Kidney capillary endothelial cell (primary cell): ENCODE data around the gene MYPN.
"Not testable (repeated sequence)": the region's sequence is repeated elsewhere in the genome, so short reads cannot be mapped to it uniquely, and the experiment has no call there.

Experiments used
- DNase-seq: peaks from one replicate; pipeline ENCODE4 v3.0.0-alpha.2; 2018; ENCODE audit warnings: low spot score

The MYPN gene

DNA sequence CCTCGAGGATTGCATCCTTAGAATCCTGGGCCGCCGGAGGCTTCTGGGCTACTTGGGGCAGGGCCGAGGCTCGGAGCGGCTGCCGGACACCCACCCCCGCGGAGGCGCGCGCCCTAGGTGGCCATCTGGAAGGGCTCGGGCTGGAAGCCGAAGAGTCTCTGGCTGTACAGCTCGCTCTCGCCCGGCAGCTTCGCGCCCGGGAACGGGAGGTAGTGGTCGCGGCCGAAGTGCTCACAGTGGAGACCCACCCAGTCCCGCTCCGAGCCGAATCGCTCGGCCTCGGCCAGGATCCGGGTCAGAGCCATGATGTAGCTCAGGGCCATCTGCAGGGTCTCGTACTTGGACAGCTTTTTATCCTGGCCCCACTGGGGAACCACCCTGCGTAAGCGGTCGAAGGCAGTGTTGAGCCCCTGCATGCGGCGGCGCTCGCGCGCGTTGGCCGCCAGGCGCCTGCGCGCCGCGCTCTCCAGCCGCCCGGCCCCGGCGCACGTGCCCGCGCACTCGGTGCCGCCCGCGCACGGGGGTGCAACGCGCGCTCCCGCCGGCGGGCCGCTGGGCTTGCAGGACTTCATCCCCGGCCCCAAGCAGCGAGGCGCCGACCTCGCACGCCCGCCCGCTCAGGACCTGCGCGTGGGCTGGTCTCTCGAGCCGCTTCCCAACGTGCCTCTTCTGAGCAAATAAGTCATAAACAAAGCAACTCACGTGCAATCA is 122.0 kb downstream of the MYPN start:
- peak; percentile 58 for DNase-seq

DNA sequence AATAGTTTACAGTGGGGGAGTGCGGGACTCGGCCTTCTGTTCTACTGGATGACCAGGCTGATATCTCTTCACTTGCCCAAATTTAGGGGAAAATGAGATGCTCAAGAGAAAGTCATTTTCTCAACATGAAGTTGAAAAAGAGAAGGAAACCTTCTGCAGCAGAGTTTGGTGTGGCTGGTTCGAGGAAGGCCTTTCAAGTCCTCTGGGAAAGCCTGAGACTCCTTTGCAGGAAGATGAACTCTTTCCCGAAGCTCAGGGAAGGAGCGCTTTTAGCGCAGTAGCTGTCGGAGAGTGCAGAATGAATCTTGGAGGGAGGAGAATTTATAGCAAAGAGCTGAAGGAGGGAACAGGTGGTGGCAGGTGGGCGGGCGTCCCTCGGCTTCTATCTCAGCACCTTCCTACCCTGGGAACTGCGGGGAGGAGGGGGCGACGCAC is 122.5 kb downstream of the MYPN start, which contains the start of gene ATOH7:
Gene ATOH7 (minus strand): TSS at position 297 of the 435 bp plus-strand sequence. CDS start 436 bp downstream, outside the sequence.
- DNase-seq: no peak

DNA sequence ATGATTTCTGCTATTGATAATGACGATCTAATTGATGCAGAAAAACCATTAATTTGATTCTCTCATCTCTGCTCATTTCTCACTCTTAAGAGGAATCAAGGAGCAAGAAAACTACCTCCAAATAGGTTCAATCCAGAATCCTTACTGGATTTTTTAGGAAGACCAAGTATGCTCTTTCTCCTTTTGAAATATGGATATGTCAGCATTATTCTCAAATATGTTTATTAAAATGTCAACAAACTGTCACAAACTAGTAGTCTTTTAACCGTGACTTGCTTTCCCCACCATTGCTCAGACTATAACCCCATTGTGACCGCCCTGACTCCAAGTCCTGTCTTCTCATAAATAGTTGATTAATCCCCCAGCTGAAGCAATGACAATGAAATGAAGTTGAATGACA is 123.8 kb downstream of the MYPN start:
- no peak for DNase-seq

DNA sequence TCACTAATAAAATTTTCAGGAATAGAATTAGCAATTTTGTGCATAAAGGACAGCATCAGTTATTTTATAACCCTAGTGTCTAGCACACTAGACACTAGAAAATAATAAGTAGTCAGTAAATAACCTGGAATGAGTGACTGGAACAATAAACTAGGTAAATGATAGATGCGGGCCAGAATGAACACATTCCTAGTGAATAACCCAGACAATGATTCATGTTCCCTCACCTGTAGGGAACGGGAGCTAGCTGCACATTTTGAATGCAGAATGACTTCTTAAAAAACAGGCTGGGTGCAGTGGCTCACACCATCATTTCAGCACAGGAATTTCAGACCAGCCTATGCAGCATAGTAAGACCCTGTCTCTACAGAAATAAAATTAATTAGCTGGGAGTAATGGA is 125.8 kb downstream of the MYPN start:
- no peak for DNase-seq

DNA sequence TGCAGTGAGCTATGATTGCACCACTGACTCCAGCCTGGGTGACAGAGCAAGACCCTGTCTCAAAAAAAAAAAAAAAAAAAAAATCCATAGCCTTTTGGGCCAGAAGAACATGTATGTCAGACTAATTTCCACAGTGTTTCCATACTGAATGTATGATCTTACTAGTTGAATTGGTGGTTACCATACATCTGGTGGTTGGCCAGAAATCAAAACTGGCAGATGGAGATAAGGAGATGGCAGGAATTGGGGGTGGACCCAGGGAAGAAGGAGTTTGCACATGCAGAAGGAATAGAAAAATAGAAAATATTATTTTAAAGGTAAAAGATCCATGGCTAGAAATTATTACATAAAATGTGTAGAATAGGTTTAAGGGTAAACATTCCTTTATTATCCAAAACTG is 126.3 kb downstream of the MYPN start:
- DNase-seq: no peak

DNA sequence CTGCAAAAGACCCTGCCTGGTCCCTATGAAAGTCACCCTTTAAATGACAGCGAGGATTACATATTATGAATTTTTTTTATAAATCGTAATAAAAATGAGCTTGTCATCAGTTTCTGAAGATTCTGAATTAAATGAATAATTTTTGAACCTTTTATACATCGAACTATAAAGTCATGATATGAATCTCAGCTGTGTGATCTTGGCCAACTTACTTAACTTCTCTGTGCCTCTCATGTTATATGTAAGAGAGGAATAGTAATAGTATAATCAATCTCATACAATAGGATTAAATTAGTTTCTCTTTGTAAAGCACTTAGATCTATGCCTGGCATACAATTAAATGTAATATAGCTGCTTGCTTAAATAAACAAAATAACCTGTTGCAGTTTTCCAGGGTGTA is 127.9 kb downstream of the MYPN start:
- DNase-seq: no peak

DNA sequence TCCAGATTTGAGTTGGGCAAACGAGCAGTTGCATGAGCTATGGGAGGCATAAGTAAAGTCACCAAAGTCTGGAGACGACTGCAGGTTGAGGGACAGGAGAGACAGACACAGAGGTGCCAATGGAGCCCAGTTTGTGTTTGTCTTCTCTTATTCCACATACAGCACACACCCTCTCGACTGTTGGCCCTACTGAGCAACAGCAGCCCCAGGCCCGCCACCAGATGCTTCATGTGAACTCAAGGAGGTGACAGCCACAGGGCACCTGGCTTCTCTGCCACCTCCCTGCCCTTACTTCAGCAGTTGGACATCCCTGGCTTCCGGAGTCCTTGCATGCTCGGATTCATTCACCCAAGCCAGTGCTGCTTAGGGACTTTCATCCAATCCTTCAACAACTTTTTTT is 129.1 kb downstream of the MYPN start:
- no peak for DNase-seq

DNA sequence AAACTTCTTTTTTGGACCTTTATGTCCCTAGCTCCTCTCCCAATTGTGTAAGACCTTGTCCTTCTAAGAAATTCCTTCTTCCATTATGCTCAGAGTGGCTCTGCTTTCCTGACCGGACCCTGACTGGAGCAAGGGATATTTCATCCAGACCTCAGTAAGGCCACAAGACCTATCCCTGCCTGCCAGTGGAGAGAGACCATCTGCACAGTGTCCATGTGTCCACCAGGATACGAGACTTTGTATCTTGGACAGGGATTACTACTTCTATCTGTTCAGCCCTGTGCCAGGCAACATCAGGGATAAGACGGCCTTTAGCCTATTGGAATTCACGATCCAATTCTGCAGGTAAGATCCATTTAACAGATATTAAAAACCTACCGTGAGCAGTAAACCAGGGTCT is 129.8 kb downstream of the MYPN start:
- no peak for DNase-seq

DNA sequence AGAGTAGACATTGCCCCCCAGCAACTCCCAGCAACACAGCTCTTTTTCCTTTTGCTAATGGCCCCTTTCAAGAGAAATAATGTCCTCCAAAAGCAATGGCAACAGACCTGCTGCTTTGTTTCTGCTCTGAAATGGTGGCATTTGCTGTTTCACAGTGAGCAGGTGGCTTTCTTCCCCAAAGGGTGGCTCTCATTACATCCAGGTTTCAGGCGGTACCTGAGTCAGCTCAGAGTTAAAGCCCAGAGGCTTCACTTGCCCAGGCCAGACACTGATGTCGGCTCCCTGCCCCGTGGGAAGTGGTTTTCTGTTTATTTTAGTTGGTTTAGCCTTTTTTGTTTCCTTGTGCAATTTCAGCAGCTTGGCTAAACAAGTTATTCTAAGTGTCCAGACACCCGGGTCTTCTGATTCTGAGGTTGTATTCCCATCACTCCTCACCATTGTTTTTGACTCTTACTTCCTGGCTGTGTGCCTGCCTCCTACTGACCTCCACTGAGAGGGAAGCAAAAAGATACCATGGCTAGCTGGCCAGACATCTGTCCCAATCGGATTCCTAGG is 130.4 kb downstream of the MYPN start:
- no peak for DNase-seq

DNA sequence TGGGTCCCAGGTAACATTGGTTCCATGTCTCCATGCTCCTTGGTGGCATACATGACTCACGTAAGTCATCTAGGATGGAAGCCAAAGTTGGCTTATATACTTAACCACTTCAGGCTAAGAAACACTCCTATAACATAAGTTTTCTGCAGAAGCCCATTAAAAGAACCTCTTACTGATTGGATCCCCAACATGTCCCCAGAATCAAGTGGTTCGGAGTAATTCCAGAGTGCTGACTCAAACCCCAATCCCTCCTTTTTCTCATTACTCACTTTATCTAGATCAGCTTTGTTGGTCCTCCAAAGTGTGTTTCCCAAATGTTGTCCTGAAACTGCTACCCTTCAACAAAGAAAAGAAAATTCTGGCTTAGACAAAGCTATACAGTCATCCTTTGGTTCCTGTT is 132.8 kb downstream of the MYPN start:
- no peak for DNase-seq

DNA sequence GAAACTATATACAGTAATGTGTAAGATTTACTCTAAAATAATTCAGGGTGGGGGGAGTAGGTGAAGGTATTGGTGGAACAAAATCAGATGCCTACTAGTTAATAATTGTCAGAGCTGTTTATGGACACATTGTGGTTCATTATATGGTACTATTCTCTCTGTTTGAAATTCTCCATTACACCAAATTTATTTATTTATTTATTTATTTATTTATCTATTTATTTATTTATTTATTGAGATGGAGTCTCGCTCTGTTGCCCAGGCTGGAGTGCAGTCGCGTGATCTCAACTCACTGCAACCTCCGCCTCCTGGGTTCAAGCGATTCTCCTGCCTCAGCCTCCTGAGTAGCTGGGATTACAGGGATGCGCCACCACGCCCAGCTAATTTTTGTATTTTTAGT is 137.1 kb downstream of the MYPN start:
- DNase-seq: not testable (repeated sequence)

DNA sequence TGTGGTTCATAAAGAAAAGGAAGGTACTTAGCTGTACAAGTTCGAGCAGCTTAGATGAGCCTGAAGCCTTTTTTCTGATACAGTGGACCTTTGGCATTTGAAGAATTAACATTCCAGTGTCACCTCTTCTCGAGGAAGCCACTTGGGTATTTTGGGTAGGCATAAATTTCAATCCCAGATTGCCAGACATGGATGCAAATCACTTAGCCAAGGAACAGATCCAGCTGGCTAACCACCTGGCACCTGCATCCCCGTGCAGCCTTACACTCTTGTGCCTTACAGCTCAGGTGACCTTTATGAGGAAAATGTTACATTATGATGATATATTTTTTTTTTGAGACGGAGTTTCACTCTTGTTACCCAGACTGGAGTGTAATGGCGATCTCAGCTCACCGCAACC is 138.6 kb downstream of the MYPN start:
- DNase-seq: no peak

DNA sequence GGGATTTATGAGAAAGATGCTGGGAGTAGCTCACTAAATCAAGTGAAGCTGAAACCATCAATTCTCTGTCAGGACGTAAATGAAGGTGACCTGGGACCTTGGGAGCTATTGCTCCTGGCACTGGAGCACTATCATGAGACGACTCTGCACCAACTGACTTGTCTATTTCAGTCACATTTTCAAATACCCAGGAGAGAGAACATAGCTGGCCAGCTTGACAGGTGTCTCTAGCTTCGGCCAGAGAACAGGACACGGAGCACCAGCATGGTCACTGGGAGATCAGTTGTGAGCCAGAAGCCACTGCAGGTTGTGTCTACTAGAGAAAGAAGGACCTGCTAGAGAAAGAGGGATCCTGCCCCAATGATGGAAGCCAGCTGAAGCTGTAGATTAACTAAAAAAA is 140.0 kb downstream of the MYPN start:
- no peak for DNase-seq

DNA sequence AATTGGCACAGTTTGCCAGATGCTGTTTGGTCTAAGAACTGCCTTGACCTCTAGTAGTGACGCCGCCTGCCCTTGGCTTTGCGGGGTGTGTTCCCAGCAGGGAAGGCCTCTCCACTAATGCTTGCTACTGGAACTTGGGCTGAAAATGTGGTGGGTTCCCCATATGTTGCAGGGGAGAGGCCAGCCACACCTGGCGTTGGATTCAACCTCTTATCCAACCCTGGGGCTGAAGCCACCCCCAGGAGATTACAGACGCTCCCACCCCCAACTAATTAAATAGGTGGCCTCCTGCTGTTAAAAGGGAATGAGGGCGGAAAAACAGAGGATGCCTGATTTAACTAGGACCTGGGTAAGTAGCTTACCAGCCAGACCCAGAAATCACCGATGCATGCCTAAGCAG is 141.9 kb downstream of the MYPN start:
- DNase-seq: no peak

DNA sequence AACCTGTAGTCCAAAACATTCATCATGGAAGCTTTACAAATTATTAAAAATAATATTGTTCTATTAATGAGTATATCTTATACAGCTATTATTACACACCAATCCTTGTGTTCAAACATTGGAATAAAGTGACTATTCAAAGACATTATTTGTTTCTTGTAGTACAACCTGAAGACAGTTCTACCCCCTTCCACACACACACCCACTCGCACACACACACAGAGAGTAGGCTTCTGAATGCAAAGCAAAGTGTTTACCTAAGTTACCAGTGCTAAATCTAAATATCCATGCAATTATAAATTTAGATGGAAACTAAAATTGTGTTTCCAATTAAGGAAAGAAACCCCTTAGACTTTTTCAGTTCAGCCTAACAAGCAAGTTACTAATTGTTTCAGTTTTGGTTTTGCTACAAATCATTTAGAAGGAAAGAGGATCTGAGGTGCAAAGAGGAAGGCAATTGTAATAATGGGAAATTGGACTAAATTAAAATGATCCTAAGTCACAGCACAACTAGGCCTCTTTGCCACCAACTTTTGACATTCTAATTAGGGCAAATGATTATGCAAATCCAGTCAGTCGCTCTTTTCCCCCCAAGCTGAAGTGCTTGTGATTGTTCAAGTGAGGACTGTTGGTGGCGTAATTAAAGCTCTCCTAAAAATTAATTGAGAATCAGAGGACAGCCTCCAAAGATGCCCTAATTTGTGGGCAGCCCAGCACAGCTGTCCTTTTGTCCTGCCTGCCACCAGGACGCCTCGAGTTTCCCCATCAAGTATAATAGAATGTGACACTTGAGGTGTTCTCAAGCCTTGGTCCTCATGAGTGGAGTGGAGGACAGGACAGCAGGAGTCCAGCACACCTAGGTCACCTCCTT is 142.6 kb downstream of the MYPN start:
- no peak for DNase-seq

DNA sequence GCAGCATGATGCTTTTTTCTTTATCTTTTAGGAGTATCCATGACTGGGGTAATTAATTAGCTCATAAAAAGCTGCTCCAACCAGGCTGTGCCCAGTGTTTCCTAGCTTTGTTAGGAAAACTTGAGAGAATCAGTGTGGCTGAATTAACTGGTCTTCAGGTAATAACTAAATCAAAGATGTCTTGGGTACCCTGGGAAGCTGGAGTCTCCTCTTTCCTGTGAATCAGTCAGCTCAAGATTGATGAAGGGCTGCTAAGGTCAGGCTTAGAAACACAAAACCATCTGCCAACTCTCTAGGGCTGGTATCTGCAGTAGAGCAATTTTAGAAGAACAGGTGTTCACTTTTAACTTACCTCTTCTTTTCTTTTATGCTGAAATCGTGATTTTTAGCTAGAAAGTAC is 144.1 kb downstream of the MYPN start:
- DNase-seq: no peak

DNA sequence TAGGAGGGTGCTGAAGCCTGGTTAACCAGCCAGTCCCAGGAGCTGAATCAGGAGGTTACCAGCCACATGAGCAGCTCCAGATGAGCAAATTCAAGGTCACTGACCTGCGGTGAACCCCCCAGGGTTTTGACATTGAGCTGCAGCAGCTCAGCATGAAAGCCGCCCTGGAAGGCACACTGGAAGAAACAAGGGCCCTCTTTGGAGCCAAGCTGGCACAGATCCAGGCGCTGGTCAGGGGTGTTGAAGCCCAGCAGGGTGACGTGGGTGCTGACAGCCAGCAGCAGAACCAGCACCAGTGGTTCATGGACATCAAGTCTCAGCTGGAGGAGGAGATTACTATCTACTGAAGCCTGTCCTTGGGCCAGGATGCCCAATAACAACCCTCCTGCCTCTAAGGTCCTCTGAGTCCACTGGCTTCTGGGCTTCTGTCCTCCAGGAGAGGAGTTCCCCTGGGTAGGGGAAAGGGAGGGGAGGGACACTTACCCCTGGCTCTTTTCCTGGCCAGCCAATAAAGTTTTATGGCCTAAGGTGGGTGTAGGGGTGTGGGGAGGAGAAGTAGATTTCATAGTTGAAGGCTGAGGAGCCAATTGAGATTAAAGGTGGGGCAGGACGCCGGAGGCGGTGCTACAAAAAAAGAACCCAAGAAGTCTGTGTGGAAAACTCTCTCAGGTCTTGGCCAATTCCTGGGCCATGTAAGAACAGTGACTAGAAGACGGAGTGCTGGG is 152.0 kb downstream of the MYPN start:
- DNase-seq: no peak
